Astrocyte of the spinal cord (primary cell): ENCODE data around the gene GSG1L.
"Not testable (repeated sequence)": the region's sequence is repeated elsewhere in the genome, so short reads cannot be mapped to it uniquely, and the experiment has no call there.

Source experiments
- DNase-seq: peaks from one replicate; pipeline ENCODE4 v3.0.0; 2011; ENCODE audit warnings: low read depth, low spot score
- H3K4me3 ChIP-seq: 2 replicates; pipeline ENCODE4 v1.5.1; 2011; ENCODE audit warnings: low read depth, mild to moderate bottlenecking, low read length, moderate library complexity
- CTCF ChIP-seq: IDR thresholded peaks from 2 replicates; pipeline ENCODE4 v1.5.1; 2012; ENCODE audit warnings: low read depth, mild to moderate bottlenecking, low read length, inconsistent platforms
- in situ Hi-C: cut with HindIII; loops from 2 replicates; pipeline ENCODE4 v1.10.0; 2017; ENCODE audit warnings: low sequenced_read_pairs

The GSG1L gene

GRCh38 chr16:27892879-27893278 lies 170.6 kb downstream of the GSG1L start:
- H3K4me3 ChIP-seq: no peak overlapping the region
- in situ Hi-C loops: no loop called here
- no peak for TF ChIP-seq CTCF
- DNase-seq: no peak

GRCh38 chr16:27890866-27891265 lies 172.6 kb downstream of the GSG1L start:
- no peak for TF ChIP-seq CTCF
- DNase-seq: no peak
- H3K4me3 ChIP-seq: no peak overlapping the region
- in situ Hi-C loops: no loop called here

- in situ Hi-C loops: no loop called here
- TF ChIP-seq CTCF: no peak
- no peak for DNase-seq
- H3K4me3 ChIP-seq: no peak overlapping the region
Measured at GRCh38 chr16:27890006-27890405, 173.5 kb downstream of the GSG1L start.

- no peak for TF ChIP-seq CTCF
- no peak for DNase-seq
- in situ Hi-C loops: no loop called here
- no peak overlapping the region for H3K4me3 ChIP-seq
Measured at GRCh38 chr16:27883576-27883975, 179.9 kb downstream of the GSG1L start.

- in situ Hi-C loops: no loop called here
- no peak for DNase-seq
Measured at GRCh38 chr16:27880287-27880686, 183.2 kb downstream of the GSG1L start.

GRCh38 chr16:27879601-27880247 lies 183.8 kb downstream of the GSG1L start:
- TF ChIP-seq CTCF: no peak
- H3K4me3 ChIP-seq: no peak overlapping the region
- in situ Hi-C loops: no loop called here
- no peak for DNase-seq

More at GRCh38 chr16:27880287-27880686, 183.2 kb downstream of the GSG1L start:
- H3K4me3 ChIP-seq: no peak overlapping the region
- TF ChIP-seq CTCF: no peak

GRCh38 chr16:27872627-27873026 lies 190.9 kb downstream of the GSG1L start:
- in situ Hi-C loops, H3K4me3 ChIP-seq, DNase-seq: not testable (repeated sequence)
